HK-2 (cell line): Measurements from ENCODE around the gene DMD.

Source experiments
- DNase-seq: peaks from one replicate; pipeline ENCODE4 v3.0.0-alpha.2; 2018; ENCODE audit not compliant: unreplicated experiment

The DMD gene

GRCh38 chrX:31708116-31708515, 1503.2 kb downstream of the DMD start:
- DNase-seq = no peak

GRCh38 chrX:31706466-31706865, 1504.9 kb downstream of the DMD start:
- DNase-seq = no peak

- no peak for DNase-seq
Measured at GRCh38 chrX:31705816-31706215, 1505.5 kb downstream of the DMD start.

GRCh38 chrX:31704938-31705337, 1506.4 kb downstream of the DMD start:
- DNase-seq = no peak

GRCh38 chrX:31702222-31702621, 1509.1 kb downstream of the DMD start:
- DNase-seq = no peak

GRCh38 chrX:31697294-31697916, 1513.9 kb downstream of the DMD start:
- DNase-seq = no peak

- no peak for DNase-seq
Measured at GRCh38 chrX:31679861-31680260, 1531.5 kb downstream of the DMD start.

GRCh38 chrX:31670245-31670644, 1541.1 kb downstream of the DMD start:
- DNase-seq = no peak

GRCh38 chrX:31665454-31665853, 1545.9 kb downstream of the DMD start:
- no peak for DNase-seq

- no peak for DNase-seq
Measured at GRCh38 chrX:31663172-31663571, 1548.2 kb downstream of the DMD start.

GRCh38 chrX:31661280-31661810, 1550.0 kb downstream of the DMD start:
- no peak for DNase-seq

GRCh38 chrX:31658360-31658759, 1553.0 kb downstream of the DMD start:
- no peak for DNase-seq

- DNase-seq = no peak
Measured at GRCh38 chrX:31656013-31656412, 1555.3 kb downstream of the DMD start.

GRCh38 chrX:31653422-31653821, 1557.9 kb downstream of the DMD start:
- DNase-seq = no peak

- DNase-seq = no peak
Measured at GRCh38 chrX:31652650-31653049, 1558.7 kb downstream of the DMD start.

- no peak for DNase-seq
Measured at GRCh38 chrX:31649201-31649600, 1562.1 kb downstream of the DMD start.

- no peak for DNase-seq
Measured at GRCh38 chrX:31633349-31633748, 1578.0 kb downstream of the DMD start.

GRCh38 chrX:31629195-31629594, 1582.2 kb downstream of the DMD start:
- DNase-seq = no peak

- DNase-seq = no peak
Measured at GRCh38 chrX:31609130-31609529, 1602.2 kb downstream of the DMD start.

GRCh38 chrX:31608638-31609037, 1602.7 kb downstream of the DMD start:
- DNase-seq = no peak

GRCh38 chrX:31606771-31607170, 1604.6 kb downstream of the DMD start:
- DNase-seq = no peak

- no peak for DNase-seq
Measured at GRCh38 chrX:31604629-31605221, 1606.6 kb downstream of the DMD start.

GRCh38 chrX:31603411-31604120, 1607.8 kb downstream of the DMD start:
- no peak for DNase-seq
